8988T (cell line): ENCODE measurements around the gene OR2W1.

ENCODE experiments used
- DNase-seq: peaks from one replicate; pipeline ENCODE4 v3.0.0; 2011

OR2W1 gene

GRCh38 chr6:29045075-29045474 lies at the start of gene OR2W1:
Gene OR2W1 (minus strand): TSS chr6:29045175. CDS start chr6:29045175, 0 bp downstream.
- no peak for DNase-seq

- no peak for DNase-seq
These were observed 48.0 kb upstream of the OR2W1 start for GRCh38 chr6:29092957-29093356.

- DNase-seq, result no peak
These were observed 42.2 kb upstream of the OR2W1 start, which contains the start of gene OR2B3 for GRCh38 chr6:29087213-29087612. Gene OR2B3 (minus strand): TSS chr6:29087313. CDS start chr6:29087248, 65 bp downstream.

GRCh38 chr6:29082457-29082856 lies 37.5 kb upstream of the OR2W1 start:
- DNase-seq, result no peak

- DNase-seq, result no peak
These were observed 36.3 kb upstream of the OR2W1 start for GRCh38 chr6:29081312-29081711.

- no peak for DNase-seq
These were observed 34.2 kb upstream of the OR2W1 start for GRCh38 chr6:29079203-29079602.

- DNase-seq, result peak; percentile 11
These were observed 27.1 kb upstream of the OR2W1 start for GRCh38 chr6:29071831-29072723.

GRCh38 chr6:29051680-29052079 lies 6.7 kb upstream of the OR2W1 start:
- DNase-seq, result no peak

- no peak for DNase-seq
These were observed 9.0 kb downstream of the OR2W1 start for GRCh38 chr6:29035951-29036350.

GRCh38 chr6:29028821-29029220 lies 16.2 kb downstream of the OR2W1 start:
- no peak for DNase-seq

GRCh38 chr6:29025927-29026585 lies 18.9 kb downstream of the OR2W1 start:
- no peak for DNase-seq

- no peak for DNase-seq
These were observed 23.5 kb downstream of the OR2W1 start for GRCh38 chr6:29021434-29021833.

GRCh38 chr6:29019629-29020028 lies 25.3 kb downstream of the OR2W1 start:
- no peak for DNase-seq

GRCh38 chr6:29017428-29017802 lies 27.6 kb downstream of the OR2W1 start:
- DNase-seq, result no peak

- peak; percentile 69 for DNase-seq
These were observed 28.2 kb downstream of the OR2W1 start for GRCh38 chr6:29016559-29017427.

GRCh38 chr6:29014729-29015608 lies 30.0 kb downstream of the OR2W1 start:
- DNase-seq, result no peak

GRCh38 chr6:29011276-29011734 lies 33.7 kb downstream of the OR2W1 start:
- DNase-seq, result peak; percentile 33

GRCh38 chr6:29009358-29009757 lies 35.6 kb downstream of the OR2W1 start:
- DNase-seq, result no peak

GRCh38 chr6:29008089-29008488 lies 36.9 kb downstream of the OR2W1 start:
- no peak for DNase-seq

- DNase-seq, result no peak
These were observed 39.6 kb downstream of the OR2W1 start, which contains the start of gene ZNF311 for GRCh38 chr6:29005183-29005885. Gene ZNF311 (minus strand): TSS chr6:29005315. CDS start chr6:29003954, 1,361 bp downstream.

GRCh38 chr6:28996844-28997510 lies 48.0 kb downstream of the OR2W1 start:
- DNase-seq, result no peak
